ENCODE results near the gene SYTL5. TPM values are rescaled to one million over a fixed set of nuclear protein-coding genes. Genes with fewer than 3 reads are reported as not detected.

SYTL5 gene
- polyA plus RNA-seq, 3 donors = 0.33 to 1.7 TPM; not detected in 1

DNA sequence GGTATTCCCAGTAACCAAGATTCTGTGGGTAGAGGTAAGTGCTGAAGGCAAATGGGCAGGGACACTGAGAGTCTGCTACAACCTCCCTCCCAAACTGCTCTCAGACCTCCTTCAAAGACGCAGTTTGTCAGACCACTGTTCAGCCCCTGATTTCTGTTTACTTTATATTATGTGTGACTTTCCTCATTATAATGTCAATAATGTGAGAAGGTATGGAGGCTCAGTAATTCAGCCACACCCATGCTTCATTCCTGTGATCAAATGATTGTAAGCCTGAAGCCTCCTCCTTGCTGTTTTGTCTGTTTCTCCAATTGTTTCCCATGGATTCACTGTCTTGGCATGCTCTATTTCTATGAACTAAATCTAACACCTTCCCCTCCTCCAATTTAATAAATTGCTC, 75.6 kb downstream of the SYTL5 start:
- 77 to 100% (median 97%) methylated on average over 1 of the region's 1 CpG for WGBS, 3 donors
- H3K27ac ChIP-seq (ENCODE audit: low read depth, low read length) = no peak overlapping the region

DNA sequence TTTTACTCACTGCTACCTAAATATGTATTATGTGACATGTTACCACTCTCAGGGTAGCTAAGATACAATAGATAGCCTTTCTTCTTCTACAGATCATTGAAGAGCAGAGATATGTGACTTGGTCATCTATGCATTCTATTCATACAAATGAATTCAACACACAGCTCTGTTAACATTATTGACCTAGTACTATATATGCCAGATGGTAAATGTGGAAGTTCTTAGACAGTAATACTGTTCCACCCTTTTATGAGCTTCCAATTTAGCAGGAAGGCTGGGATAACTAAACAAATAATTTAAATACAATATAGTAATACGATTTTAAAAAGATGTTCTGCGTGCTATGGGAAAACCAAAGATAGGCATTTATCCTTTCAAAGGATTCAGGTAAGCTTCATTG, 76.0 kb downstream of the SYTL5 start:
- no peak overlapping the region for H3K27ac ChIP-seq (ENCODE audit: low read depth, low read length)
- WGBS, 3 donors = 77 to 94% (median 93%) methylated on average over 2 of the region's 2 CpGs

DNA sequence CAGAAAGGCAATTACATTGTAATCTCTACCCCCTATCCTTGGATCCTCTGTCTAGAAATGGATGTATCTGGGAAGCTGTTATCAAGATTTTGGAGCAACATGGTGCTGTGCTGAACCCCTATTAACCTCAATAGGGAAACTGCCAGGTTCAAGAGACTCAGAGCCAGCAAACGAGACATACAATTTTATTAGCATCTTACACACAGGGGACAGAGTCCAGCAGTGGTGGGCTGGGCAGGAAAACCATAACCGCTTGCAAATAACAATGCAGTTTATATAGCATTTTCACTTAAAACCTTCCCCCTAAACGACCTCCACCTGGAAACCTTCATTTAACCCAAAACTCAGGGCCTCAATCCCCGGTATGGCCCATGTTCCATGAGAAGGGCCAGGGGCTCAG, 79.5 kb downstream of the SYTL5 start:
- WGBS, 3 donors = 58 to 90% (median 89%) methylated on average over 4 of the region's 4 CpGs
- H3K27ac ChIP-seq (ENCODE audit: low read depth, low read length) = no peak overlapping the region

DNA sequence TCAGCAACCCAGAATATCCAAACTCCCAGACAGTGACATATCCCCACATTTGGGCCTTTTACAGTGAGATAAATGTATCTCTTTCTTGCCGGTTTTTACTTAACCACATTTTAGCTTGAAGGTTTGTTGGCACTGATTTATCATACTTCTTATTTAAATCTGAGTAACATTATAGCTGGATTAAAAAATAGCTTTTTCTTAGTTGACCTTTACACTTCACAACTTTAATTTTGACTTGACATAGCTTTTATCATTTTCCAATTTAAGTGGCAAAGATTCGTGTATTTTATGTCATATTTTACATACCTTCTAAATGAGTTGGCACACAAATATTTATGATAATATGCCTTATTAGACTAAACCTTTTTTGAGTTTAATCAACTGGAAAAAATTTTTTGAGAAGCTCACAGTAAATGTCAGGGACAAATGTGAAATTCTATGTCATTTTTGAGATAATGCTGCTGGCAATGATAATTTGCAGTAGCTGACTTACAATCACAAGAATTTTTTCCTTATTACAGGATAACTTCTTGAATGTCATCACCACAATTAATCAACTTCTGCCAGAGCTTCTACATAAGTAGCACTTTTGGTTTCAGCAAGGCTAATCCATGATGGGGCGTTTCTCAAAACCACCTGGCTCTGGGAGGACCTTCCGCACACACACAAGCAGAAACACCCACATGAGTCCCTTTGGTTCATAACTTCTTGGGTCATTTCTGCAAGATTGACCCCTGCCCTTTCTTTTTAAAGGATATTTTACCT, 80.3 kb downstream of the SYTL5 start:
- 73 to 81% (median 80%) methylated on average over 4 of the region's 4 CpGs for WGBS, 3 donors

DNA sequence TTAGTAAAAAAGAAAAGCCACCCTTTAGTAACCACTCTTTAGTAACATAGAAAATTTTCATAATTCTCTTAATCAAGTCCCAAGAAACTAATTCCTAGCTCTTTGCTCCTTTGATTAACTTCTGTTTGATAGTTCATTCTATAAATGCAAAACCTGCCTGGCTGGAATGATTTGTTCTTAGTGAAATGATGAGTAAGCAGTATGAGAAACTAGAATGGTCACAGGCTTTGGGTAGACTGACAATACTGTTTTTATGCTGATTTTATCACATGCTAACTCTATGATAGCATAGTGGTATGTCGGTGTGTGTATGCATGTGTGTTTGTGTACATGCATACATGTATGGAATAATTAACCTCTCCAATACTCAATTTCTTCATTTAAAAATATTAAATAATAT, 81.2 kb downstream of the SYTL5 start:
- 75 to 96% (median 80%) methylated on average over 1 of the region's 1 CpG for WGBS, 3 donors
- H3K27ac ChIP-seq (ENCODE audit: low read depth, low read length) = no peak overlapping the region

More for the DNA sequence above, 80.3 kb downstream of the SYTL5 start:
- no peak overlapping the region for H3K27ac ChIP-seq (ENCODE audit: low read depth, low read length)

DNA sequence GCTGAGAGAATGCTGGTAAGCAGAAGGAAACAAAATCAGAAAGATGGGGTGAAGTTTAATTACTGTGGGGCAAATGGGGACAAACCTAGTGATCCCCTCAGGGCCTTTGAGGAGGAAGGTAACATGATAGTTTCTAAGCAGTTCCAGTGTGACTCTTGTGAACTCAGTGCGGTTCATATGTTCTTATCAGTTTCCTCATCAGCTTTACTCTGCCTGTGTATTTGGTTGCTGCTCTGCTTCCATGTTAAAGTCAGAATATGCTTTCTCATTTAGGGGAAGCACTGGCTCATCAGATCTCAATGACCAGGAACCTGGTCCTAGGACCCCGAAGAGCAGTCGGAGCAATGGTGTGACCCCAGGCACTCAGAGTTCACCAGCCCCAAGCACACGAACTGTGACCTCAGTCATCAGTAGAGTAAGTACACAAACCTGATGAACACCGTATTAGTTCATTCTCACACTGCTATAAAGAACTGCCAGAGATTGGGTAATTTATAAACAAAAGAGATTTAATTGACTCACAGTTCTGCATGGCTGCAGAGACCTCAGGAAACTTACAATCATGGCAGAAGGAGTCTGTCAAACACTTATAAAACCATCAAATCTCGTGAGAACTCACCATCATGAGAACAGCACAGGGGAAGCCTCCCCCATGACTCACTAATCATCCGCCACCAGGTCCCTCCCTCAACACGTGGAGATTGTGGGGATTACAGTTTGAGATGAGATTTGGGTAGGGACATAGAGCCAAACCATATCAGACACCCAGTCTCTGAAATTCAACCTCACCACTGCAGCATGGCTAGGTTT, 83.0 kb downstream of the SYTL5 start:
- H3K27ac ChIP-seq (ENCODE audit: low read depth, low read length) = no peak overlapping the region
- 60 to 81% (median 72%) methylated on average over 8 of the region's 8 CpGs for WGBS, 3 donors

DNA sequence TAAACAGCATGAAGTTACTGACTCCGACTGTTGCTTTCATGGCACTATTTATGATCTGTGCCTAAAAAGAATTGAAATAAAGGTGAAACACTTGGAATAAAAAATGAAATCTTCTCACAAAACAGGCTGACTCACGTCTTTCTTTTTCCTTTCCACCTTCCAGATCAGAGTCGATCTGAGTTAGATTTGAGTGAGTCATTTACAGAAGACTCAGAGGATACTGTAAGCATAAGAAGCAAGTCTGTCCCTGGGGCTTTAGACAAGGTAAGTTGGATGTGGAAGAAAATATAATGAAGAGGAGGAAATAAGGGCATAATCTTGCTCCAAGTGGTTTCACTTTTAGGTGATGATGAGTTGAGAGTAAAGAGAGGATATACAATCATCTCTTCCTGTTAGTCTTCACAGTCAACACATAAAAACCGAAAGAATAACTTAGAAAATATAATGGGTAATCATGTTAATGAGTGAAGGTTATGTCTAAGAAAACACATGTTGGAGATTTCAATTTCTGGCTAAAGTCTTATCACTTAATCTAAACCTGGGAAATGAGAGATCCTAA, 89.7 kb downstream of the SYTL5 start:
- no peak overlapping the region for H3K27ac ChIP-seq (ENCODE audit: low read depth, low read length)
- WGBS, 3 donors = 62 to 78% (median 69%) methylated on average over 4 of the region's 4 CpGs

DNA sequence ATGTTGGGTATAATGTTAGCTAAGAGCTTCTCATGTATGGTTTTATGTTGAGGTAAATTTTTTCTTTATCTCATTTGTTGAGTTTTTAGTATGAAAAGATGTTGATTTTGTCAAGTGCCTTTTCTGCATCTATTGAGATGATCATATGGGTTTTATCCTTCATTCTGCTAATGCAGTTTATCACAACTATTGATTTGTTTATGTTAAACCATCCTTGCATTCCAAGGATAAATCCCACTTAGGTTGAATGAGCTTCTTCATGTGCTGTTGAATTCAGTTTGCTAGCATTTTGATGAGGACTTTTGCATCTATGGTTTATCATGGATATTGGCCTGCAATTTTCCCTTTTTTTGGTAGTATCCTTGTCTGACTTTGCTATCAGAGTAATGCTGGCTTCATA, 93.3 kb downstream of the SYTL5 start:
- no peak overlapping the region for H3K27ac ChIP-seq (ENCODE audit: low read depth, low read length)

DNA sequence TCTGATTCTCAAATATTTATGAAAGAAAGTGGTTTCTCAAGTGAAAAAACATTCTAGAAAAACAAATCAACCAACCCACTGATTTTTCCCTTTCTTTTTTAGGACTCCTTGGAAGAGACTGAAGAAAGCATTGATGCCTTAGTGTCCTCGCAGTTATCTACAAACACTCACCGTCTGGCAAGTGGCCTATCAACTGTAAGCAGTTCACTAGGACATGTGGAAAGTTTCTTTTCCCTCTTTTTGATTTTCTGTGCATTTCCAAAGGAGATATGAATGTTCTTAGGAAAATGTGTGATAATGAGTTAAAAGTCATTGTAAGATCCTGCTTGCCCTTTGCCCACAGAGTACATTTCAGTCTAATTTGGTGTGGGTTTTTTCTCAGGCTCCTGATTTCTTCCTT, 95.9 kb downstream of the SYTL5 start:
- 61 to 65% (median 62%) methylated on average over 2 of the region's 2 CpGs for WGBS, 3 donors
- no peak overlapping the region for H3K27ac ChIP-seq (ENCODE audit: low read depth, low read length)

DNA sequence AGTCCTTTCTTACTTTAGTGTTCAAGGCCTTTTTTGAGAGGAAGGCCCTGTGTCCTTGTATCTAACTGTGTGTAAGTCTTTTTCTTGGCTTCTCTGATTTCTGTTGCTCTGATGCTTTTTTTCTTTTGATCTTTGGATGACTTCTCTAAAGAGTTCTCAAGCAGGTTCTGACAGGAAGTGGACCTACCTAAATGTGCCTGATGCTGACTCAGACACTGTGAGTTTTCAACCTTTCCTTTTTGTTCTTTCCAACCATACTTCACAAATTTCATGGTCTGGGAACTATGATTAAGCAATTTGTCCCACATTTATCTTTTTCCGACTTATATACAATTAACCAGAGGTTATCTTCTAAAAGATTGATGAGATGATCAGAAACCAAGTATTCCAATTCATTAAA, 96.5 kb downstream of the SYTL5 start:
- no peak overlapping the region for H3K27ac ChIP-seq (ENCODE audit: low read depth, low read length)
- WGBS, 3 donors = 80 to 95% (median 83%) methylated on average over 1 of the region's 1 CpG

DNA sequence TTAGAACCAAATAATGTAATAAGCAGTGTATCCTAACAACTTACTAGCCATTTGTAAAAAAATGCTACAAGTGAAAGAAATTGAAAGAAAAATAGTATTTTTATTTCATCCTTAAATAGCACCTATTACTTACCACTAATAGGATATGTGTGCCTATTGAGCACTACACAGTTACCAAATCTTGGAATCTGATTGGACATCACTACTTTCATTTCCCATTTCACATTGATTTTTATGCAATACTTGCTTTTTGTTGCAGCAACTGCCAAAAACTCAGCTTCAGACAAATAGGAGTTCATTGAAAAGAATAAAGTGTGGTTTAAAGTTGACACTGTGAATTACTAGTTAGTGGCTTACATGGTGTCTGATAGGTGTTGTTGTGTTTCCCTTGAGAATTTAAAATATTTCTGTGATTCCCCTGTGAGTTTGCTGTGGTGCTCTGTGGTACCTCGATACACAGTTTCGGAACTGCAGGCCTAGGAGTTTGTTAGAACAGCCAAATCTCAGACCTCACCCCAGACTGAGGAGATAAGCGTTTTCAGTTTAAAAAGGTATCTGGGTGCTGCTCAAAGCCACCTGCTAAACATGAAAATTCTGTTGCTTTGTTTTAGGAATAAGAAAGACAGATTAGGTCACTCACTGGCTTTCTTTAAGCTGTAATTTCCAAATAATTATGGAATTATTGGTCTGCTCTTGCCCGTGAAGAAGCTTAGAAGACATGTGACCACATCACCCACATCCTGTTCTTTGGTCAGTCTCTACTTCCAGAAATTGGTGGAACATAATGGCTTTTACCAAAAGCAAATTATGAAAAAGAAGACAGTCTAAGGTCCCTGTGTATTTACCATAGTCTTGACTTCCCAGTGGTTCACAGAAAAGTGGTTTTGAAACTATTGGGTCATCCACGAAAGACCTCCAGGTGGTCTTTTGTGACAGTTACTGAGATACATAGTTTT, 97.8 kb downstream of the SYTL5 start:
- WGBS, 3 donors = 73 to 91% (median 74%) methylated on average over 5 of the region's 5 CpGs
- no peak overlapping the region for H3K27ac ChIP-seq (ENCODE audit: low read depth, low read length)

DNA sequence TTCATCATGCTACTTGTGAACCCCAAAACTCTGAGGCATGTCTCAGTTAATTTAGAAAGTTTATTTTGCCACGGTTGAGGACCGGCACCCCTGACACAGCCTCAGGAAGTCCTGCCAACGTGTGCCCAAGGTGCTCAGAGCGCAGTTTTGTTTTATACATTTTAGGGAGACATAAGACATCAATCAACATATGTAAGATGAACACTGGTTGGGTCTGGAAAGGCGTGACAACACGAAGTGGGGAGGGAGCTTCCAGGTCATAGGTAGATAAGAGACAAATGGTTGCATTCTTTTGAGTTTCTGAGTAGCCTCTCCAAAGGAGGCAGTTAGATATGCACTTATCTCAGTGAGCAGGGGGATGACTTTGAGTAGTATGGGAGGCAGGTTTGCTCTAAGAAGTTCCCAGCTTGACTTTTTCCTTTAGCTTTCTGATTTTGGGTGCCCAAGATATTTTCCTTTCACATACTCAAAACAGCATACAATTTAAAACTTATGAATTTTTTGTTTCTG, 98.9 kb downstream of the SYTL5 start:
- WGBS, 3 donors = 77 to 95% (median 94%) methylated on average over 6 of the region's 6 CpGs
- H3K27ac ChIP-seq (ENCODE audit: low read depth, low read length) = no peak overlapping the region

DNA sequence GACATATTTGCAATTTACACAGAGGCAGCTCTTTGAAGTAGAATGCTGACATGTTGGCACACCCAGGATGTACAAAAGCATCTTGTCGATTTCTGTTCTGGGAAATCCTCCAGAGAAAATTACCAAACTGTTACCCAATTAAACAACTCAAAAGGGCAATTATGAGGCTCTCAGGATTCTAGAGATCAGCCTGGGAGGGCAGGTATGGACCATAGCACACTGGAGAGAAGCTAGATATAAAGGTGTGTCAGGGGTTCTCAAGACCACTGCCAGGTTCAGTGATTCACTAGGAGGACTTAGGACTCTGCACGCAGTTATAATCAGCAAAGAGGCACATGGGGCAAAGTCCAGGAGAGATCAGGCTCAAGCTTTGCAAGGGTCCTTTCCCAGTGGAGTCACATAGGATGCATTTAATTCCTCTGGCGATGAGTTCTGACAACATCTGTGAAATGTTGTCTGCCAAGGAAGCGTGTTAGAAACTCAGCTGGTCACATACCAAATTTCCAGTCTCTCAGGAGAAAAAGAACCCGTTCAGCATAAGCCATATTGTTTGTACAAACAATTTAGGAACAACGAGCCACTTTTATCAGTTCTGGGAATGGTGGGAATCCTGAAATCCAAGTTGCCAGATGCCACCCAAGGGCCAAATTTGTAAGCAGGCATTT, 100.8 kb downstream of the SYTL5 start:
- no peak overlapping the region for H3K27ac ChIP-seq (ENCODE audit: low read depth, low read length)

DNA sequence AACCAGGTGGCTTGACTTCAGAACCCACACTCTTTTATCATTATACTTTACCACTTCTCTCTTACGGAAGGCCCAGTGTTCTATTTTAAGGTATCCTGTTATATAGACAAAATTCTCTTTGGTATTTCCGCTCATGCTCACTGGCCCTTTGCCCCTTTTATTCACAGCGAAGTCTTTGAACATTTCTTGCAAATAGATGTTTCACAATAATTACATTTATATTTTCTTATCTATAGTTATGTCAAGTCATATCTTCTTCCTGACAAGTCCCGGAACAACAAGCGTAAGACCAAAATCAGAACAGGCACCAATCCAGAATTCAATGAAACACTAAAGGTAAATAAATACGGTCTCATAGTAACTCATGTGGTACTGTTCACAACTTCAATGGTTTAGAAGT, 102.0 kb downstream of the SYTL5 start:
- H3K27ac ChIP-seq (ENCODE audit: low read depth, low read length) = no peak overlapping the region
- 15 to 73% (median 63%) methylated on average over 6 of the region's 6 CpGs for WGBS, 3 donors

More for the DNA sequence above, 100.8 kb downstream of the SYTL5 start:
- 48 to 64% (median 58%) methylated on average over 6 of the region's 6 CpGs for WGBS, 3 donors

DNA sequence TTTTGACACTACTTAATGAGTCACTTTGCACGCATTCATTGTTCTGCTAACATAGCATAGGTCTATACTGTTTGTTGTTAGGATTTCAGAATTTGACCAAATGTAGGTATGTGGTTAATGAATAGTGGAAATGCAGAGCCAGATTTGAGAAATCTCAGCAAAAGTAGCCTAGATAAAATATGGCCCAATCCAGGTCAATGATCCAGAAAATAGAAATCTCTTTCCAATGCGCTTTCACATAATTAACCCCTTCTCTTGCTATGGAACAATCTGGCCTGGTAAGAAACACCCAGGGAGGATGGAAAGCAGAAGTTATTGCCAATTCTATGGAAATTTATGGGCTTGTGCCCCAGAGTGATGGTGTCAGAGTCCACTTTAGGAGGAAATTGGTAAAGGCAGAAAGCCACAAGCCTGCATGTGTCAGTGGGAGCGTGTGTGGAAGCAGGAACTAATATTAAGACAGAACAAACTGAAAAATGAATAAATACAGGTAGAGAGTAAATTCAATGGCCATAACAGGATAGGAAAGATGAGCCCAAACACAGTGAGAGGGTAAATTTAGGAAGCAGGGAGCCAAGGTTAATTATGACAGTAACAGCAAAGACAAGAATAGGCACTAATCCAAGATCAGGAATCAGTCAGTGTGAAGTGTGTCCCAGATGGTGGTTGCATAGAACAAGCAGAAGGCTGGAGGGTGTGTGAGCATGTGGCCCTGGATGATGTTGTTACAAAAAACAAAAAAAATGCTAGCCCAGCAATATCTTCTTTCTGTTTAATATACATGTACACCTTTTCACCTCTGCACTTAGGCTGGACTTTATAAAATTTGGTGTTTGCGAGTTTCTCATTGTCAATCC, 102.9 kb downstream of the SYTL5 start:
- no peak overlapping the region for H3K27ac ChIP-seq (ENCODE audit: low read depth, low read length)
- 72 to 91% (median 82%) methylated on average over 4 of the region's 4 CpGs for WGBS, 3 donors

DNA sequence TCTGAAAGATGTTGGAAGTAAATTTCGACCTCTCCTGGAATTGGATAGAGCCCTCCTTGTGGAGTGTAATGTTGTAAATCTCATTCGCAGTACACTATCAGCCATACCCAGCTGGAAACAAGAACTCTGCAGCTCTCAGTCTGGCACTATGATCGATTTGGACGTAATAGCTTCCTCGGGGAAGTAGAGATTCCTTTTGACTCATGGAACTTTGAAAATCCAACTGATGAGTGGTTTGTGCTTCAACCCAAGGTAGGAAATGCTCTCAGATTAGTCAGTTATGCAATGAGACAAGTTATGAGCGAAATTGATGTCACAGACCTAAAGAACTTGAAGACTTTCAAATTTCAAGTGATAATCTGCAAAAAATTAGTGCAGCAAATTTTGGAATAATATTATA, 103.9 kb downstream of the SYTL5 start:
- 59 to 90% (median 63%) methylated on average over 6 of the region's 6 CpGs for WGBS, 3 donors

DNA sequence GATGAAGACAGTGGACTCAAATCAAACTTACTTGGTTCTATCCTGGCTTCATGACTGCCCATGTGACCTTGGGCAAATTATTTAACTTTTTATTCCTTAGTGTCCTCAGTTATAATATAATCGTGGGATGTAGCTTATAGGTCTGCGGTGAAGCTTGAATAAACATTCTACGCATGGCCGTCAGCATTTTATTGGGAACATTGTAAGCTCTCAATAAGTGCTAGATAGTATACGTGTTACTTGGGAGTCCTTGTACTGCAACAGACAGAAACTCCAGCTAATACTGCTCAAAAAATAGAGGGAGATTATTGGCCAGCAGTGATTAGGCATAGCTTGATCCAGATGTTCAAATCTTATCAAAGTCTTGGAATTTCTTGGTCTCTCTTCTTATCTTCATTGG, 104.8 kb downstream of the SYTL5 start:
- no peak overlapping the region for H3K27ac ChIP-seq (ENCODE audit: low read depth, low read length)
- 84 to 97% (median 94%) methylated on average over 5 of the region's 5 CpGs for WGBS, 3 donors

More for the DNA sequence above, 103.9 kb downstream of the SYTL5 start:
- H3K27ac ChIP-seq (ENCODE audit: low read depth, low read length) = no peak overlapping the region
